Upper lobe of left lung (tissue), 4 donors: ENCODE data around the gene ZFHX2.

Experiments
- POLR2A ChIP-seq, 4 donors: fragments of 450-650 bp; IDR thresholded peaks; one replicate each; pipeline ENCODE4 v1.5.1; 2016 to 2017; ENCODE audit warnings: antibody characterized with exemption in 4 of 4, mild to moderate bottlenecking in 2 of 4
- POLR2AphosphoS5 ChIP-seq, 2 donors: sonication (generic); formaldehyde crosslinking; IDR thresholded peaks; one replicate each; pipeline ENCODE4 v1.5.1; 2017; ENCODE audit warnings: antibody characterized with exemption in 2 of 2
- TF ChIP-seq, protein P1 (sequence below), 6 experiments: fragments of 450-650 bp in 4 of 6; fragments of 200-600 bp in 2 of 6; sonication (generic) in 2 of 6; IDR thresholded peaks; one replicate each; pipeline ENCODE4 v1.5.1; 2016 to 2019; ENCODE audit warnings: antibody characterized with exemption in 6 of 6

DNA sequence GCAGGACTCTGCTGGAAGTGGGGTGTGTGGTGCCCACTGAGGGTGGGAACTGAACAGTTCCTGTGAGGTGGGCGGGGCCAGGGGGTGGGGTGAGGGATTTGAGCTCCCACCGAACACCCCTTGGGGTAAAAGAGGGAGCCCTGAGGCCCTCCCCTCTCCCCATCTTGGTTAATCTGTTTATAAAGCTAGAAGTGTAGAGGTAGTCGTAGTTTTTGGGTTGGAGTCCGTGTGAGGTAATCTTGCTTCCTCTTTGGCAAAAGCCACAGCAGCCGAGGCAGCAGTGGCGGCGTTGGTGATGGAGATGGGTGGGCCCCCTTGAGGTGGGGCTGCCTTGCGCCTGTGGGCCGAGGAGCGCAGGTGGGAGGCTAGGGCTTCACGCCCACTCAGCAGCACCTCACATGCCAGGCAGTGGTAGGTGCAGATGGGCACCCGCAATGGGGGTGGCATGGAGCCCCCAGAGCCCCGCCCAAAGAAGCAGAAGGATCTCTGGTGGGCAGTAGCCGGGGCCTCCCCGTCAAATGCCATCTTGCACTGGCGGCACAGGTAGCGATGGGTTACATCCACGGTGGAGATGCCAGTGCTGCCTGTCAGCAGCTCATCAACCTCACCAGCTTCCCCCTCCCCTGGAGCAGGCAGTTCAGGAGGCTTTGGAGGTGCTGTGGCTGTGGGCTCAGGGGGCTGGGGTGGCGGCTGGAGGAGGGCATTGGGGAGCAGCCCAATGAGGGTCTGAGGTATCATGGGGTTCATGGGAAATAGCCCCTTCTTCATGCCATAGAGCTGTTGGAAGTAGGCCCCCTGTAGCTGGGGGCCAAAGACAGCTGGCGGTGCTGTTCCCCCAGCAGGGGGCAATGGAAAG is 29.6 kb downstream of the ZFHX2 start:
- TF ChIP-seq, protein P1, sequence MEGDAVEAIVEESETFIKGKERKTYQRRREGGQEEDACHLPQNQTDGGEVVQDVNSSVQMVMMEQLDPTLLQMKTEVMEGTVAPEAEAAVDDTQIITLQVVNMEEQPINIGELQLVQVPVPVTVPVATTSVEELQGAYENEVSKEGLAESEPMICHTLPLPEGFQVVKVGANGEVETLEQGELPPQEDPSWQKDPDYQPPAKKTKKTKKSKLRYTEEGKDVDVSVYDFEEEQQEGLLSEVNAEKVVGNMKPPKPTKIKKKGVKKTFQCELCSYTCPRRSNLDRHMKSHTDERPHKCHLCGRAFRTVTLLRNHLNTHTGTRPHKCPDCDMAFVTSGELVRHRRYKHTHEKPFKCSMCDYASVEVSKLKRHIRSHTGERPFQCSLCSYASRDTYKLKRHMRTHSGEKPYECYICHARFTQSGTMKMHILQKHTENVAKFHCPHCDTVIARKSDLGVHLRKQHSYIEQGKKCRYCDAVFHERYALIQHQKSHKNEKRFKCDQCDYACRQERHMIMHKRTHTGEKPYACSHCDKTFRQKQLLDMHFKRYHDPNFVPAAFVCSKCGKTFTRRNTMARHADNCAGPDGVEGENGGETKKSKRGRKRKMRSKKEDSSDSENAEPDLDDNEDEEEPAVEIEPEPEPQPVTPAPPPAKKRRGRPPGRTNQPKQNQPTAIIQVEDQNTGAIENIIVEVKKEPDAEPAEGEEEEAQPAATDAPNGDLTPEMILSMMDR (IDR thresholded peaks at IDR 0.05) = no peak
- TF ChIP-seq POLR2AphosphoS5 (IDR thresholded peaks at IDR 0.05) = no peak
- TF ChIP-seq POLR2A (IDR thresholded peaks at IDR 0.05) = no peak
